Loucy (cell line): Measurements from ENCODE around the gene ASTN2.

ENCODE experiments used
- H2AFZ ChIP-seq: fragments of 200-600 bp; sonication (generic); 2 replicates; pipeline ENCODE4 v1.6.0; 2016; ENCODE audit warnings: antibody characterized with exemption, mild to moderate bottlenecking, low read length, moderate library complexity
- H3F3A ChIP-seq: fragments of 200-600 bp; 2 replicates; pipeline ENCODE4 v1.6.0; 2016; ENCODE audit warnings: antibody characterized with exemption, low read depth, mild to moderate bottlenecking
- H3K27me3 ChIP-seq: fragments of 200-600 bp; sonication (generic); 2 replicates; pipeline ENCODE4 v1.6.1; 2014; ENCODE audit warnings: low read length, mild to moderate bottlenecking; ENCODE audit not compliant: insufficient read depth, poor library complexity, severe bottlenecking
- H3K36me3 ChIP-seq: fragments of 200-600 bp; sonication (generic); 2 replicates; pipeline ENCODE4 v1.6.1; 2016; ENCODE audit warnings: low read length; ENCODE audit not compliant: insufficient read depth
- H3K4me1 ChIP-seq: fragments of 200-600 bp; sonication (generic); 2 replicates; pipeline ENCODE4 v1.5.1; 2014; ENCODE audit warnings: low read length, mild to moderate bottlenecking; ENCODE audit not compliant: insufficient read depth, poor library complexity, severe bottlenecking
- H3K4me2 ChIP-seq: fragments of 200-600 bp; sonication (generic); 2 replicates; pipeline ENCODE4 v1.6.0; 2014; ENCODE audit warnings: antibody characterized with exemption, low read length, low read depth, mild to moderate bottlenecking; ENCODE audit not compliant: poor library complexity, severe bottlenecking
- H3K4me3 ChIP-seq: fragments of 200-600 bp; sonication (generic); 2 replicates; pipeline ENCODE4 v1.5.1; 2014; ENCODE audit warnings: low read length, mild to moderate bottlenecking, mixed read lengths; ENCODE audit not compliant: poor library complexity, severe bottlenecking
- H3K79me2 ChIP-seq: fragments of 200-600 bp; sonication (generic); 2 replicates; pipeline ENCODE4 v1.6.1; 2014; ENCODE audit warnings: low read length; ENCODE audit not compliant: insufficient read depth
- H3K9ac ChIP-seq: fragments of 200-600 bp; sonication (generic); 2 replicates; pipeline ENCODE4 v1.6.0; 2014; ENCODE audit warnings: mild to moderate bottlenecking, low read depth, low read length, moderate library complexity; ENCODE audit not compliant: poor library complexity, severe bottlenecking
- H3K9me2 ChIP-seq: fragments of 200-600 bp; sonication (generic); replicated peaks from 2 replicates; pipeline ENCODE4 v1.6.1; 2016; ENCODE audit warnings: low read depth, low read length, mixed read lengths
- H3K9me3 ChIP-seq: fragments of 200-600 bp; sonication (generic); 2 replicates; pipeline ENCODE4 v1.6.1; 2014; ENCODE audit warnings: mild to moderate bottlenecking, antibody characterized with exemption, low read length, low read depth; ENCODE audit not compliant: insufficient read depth
- H4K20me1 ChIP-seq: fragments of 200-600 bp; sonication (generic); 2 replicates; pipeline ENCODE4 v1.6.0; 2014; ENCODE audit warnings: antibody characterized with exemption, low read length, mild to moderate bottlenecking; ENCODE audit not compliant: insufficient read depth, poor library complexity, severe bottlenecking
- EZH2phosphoT487 ChIP-seq: fragments of 200-600 bp; IDR thresholded peaks from 2 replicates; pipeline ENCODE4 v1.6.1; 2018; ENCODE audit warnings: antibody characterized with exemption, mild to moderate bottlenecking, moderate library complexity, borderline replicate concordance
- TF ChIP-seq, protein P1 (sequence below): fragments of 200-600 bp; sonication (generic); conservative IDR thresholded peaks from 2 replicates; pipeline ENCODE4 v1.5.1; 2014; ENCODE audit warnings: mild to moderate bottlenecking, antibody characterized with exemption, low read length

The ASTN2 gene

DNA sequence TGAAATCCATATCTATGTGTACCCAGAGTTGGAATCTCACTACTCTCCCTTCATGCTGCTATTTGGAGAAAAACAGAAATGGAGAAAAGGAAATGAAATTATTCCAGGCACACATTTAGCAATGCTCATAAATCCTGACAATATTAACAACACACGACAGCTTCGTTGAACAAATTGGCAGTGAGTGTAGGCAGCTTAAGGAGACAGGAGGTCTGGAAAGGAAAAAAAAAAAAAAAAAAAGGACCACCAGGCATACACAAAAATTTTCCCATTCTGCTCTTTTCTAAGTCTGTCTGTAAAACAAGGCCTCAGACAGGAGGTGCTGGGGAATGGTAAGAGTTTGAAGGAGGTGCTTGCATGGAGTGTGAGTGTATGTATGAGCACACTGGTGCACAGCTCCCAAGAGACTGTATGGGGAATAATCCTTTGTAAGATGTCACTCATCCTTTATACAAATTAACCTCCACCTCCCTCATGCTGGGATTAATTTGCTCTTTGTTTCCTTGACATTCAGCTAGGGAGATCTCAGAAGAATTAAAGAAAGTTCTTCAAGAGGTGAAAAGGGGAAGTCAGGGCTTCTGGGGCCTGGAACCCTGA, 78.9 kb downstream of the ASTN2 start:
- Histone ChIP-seq H3K4me3 (no peak overlapping the region), H3K27me3 (no peaks in the 10 kb centered on the region), H2AFZ (no peak overlapping the region), H3K9me2 (no peaks in the 10 kb centered on the region), H3K36me3 (no peaks in the 10 kb centered on the region), H3K79me2 (no peaks in the 10 kb centered on the region), H3F3A (no peaks in the 10 kb centered on the region), H3K4me1 (no peaks in the 10 kb centered on the region), H3K4me2 (no peak overlapping the region), H4K20me1 (no peaks in the 10 kb centered on the region), H3K9ac (no peak overlapping the region), H3K9me3 (0 out of 2 replicates have a peak, but pooled peaks cover under 1% of the 10 kb centered on the region)
- TF ChIP-seq EZH2phosphoT487, result no peak
- TF ChIP-seq, protein P1, sequence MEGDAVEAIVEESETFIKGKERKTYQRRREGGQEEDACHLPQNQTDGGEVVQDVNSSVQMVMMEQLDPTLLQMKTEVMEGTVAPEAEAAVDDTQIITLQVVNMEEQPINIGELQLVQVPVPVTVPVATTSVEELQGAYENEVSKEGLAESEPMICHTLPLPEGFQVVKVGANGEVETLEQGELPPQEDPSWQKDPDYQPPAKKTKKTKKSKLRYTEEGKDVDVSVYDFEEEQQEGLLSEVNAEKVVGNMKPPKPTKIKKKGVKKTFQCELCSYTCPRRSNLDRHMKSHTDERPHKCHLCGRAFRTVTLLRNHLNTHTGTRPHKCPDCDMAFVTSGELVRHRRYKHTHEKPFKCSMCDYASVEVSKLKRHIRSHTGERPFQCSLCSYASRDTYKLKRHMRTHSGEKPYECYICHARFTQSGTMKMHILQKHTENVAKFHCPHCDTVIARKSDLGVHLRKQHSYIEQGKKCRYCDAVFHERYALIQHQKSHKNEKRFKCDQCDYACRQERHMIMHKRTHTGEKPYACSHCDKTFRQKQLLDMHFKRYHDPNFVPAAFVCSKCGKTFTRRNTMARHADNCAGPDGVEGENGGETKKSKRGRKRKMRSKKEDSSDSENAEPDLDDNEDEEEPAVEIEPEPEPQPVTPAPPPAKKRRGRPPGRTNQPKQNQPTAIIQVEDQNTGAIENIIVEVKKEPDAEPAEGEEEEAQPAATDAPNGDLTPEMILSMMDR, result no peak

DNA sequence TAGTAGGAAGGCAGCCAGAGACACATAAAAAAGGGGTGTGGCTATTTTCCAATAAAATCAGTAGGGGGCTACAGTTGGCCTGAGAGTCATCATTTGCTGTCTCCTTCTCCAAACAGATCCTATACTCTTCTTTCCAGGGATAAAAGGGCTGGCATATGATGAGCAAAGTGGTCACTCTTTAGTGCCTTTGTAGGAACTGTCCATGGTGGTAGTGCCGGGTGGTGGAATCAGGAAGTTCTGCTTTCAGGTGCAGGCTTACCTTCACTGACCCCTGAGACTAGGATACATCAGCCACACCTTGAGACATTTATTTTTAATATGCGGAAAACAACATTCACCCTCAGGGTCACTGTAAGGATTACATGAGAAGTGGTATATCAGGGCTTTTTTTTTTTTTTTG, 80.8 kb downstream of the ASTN2 start:
- no peak overlapping the region for H2AFZ ChIP-seq
- H3K36me3 ChIP-seq, result no peaks in the 10 kb centered on the region
- H3K4me2 ChIP-seq, result no peak overlapping the region
- 0 out of 2 replicates have a peak, but pooled peaks cover 4% of the 10 kb centered on the region for H3K9me3 ChIP-seq
- H3F3A ChIP-seq, result no peaks in the 10 kb centered on the region
- no peaks in the 10 kb centered on the region for H3K27me3 ChIP-seq
- H3K79me2 ChIP-seq, result no peaks in the 10 kb centered on the region
- no peaks in the 10 kb centered on the region for H3K9me2 ChIP-seq
- TF ChIP-seq, protein P1, result no peak
- no peak for TF ChIP-seq EZH2phosphoT487
- H3K9ac ChIP-seq, result no peak overlapping the region
- no peaks in the 10 kb centered on the region for H4K20me1 ChIP-seq
- H3K4me1 ChIP-seq, result no peaks in the 10 kb centered on the region
- no peak overlapping the region for H3K4me3 ChIP-seq

DNA sequence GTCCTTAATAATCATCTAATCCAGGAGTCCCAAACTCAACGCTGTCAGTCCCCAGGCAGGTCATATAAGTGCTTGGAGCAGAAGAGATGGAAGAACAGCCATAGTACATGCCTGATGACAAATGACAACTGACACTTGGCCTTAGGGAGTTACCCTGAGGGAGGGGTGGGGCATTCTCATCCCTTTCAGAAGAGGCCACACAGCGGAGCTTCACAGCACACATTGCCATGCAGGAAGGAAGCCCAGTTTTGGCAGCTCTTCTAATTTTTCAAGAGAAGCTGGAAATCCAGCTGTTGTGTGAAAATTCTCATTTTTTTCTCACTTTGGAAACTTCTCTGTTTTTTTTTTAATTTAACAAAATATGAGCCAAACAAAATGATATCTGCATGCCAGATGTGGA, 89.0 kb downstream of the ASTN2 start:
- Histone ChIP-seq H2AFZ (no peak overlapping the region), H3K9me3 (0 out of 2 replicates have a peak, but pooled peaks cover 2% of the 10 kb centered on the region), H4K20me1 (no peaks in the 10 kb centered on the region), H3K36me3 (no peaks in the 10 kb centered on the region), H3K4me3 (no peak overlapping the region), H3K27me3 (no peaks in the 10 kb centered on the region), H3F3A (no peaks in the 10 kb centered on the region), H3K79me2 (no peaks in the 10 kb centered on the region), H3K9me2 (no peaks in the 10 kb centered on the region), H3K9ac (no peak overlapping the region), H3K4me1 (no peaks in the 10 kb centered on the region), H3K4me2 (no peak overlapping the region)
- TF ChIP-seq, protein P1, result no peak
- TF ChIP-seq EZH2phosphoT487, result no peak
